HEK293T (cell line): ENCODE results near the gene CPT1A.
"Not testable (repeated sequence)": the region's sequence is repeated elsewhere in the genome, so short reads cannot be mapped to it uniquely, and the experiment has no call there.

Experiments used
- CTCF ChIA-PET: fragments of 350-600 bp; formaldehyde crosslinking; extraction: SDS; loops from one replicate; lab custom pipeline; 2021; ENCODE audit warnings: antibody characterized with exemption, inconsistent platforms; lab: Yijun Ruan, JAX
- POLR2A ChIA-PET: fragments of 350-600 bp; formaldehyde crosslinking; extraction: SDS; loops from one replicate; lab custom pipeline; 2020; ENCODE audit warnings: antibody characterized with exemption, inconsistent platforms; lab: Yijun Ruan, JAX
- DNase-seq: peaks from one replicate; pipeline ENCODE4 v3.0.0; 2012; ENCODE audit warnings: mixed read lengths; ENCODE audit errors: extremely low spot score
- ARNT ChIP-seq: fragments of 450-650 bp; IDR thresholded peaks from 2 replicates; pipeline ENCODE4 v1.6.1; 2017; ENCODE audit warnings: mild to moderate bottlenecking
- BHLHE40 ChIP-seq: fragments of 450-650 bp; IDR thresholded peaks from 2 replicates; pipeline ENCODE4 v1.6.1; 2016; ENCODE audit warnings: mild to moderate bottlenecking, moderate library complexity, borderline replicate concordance
- CTBP1 ChIP-seq: fragments of 450-650 bp; IDR thresholded peaks from 2 replicates; pipeline ENCODE4 v1.6.1; 2016; ENCODE audit warnings: borderline replicate concordance
- ELF4 ChIP-seq: fragments of 450-650 bp; IDR thresholded peaks from 2 replicates; pipeline ENCODE4 v1.6.1; 2017; ENCODE audit warnings: antibody characterized with exemption
- FOXA1 ChIP-seq: fragments of 450-650 bp; IDR thresholded peaks from 2 replicates; pipeline ENCODE4 v1.6.1; 2016; ENCODE audit warnings: mild to moderate bottlenecking
- FOXK2 ChIP-seq: fragments of 450-650 bp; IDR thresholded peaks from 2 replicates; pipeline ENCODE4 v1.6.1; 2016; ENCODE audit warnings: mild to moderate bottlenecking
- FOXM1 ChIP-seq: fragments of 450-650 bp; IDR thresholded peaks from 2 replicates; pipeline ENCODE4 v1.6.1; 2017; ENCODE audit warnings: mild to moderate bottlenecking, borderline replicate concordance
- HDGF ChIP-seq: fragments of 450-650 bp; IDR thresholded peaks from 2 replicates; pipeline ENCODE4 v1.6.1; 2017; ENCODE audit warnings: antibody characterized with exemption, borderline replicate concordance
- L3MBTL2 ChIP-seq: fragments of 450-650 bp; conservative IDR thresholded peaks from 2 replicates; pipeline ENCODE4 v1.6.1; 2016; ENCODE audit warnings: mild to moderate bottlenecking
- LEF1 ChIP-seq: fragments of 450-650 bp; IDR thresholded peaks from 2 replicates; pipeline ENCODE4 v1.6.1; 2017; ENCODE audit warnings: mild to moderate bottlenecking, borderline replicate concordance
- NFRKB ChIP-seq: fragments of 450-650 bp; IDR thresholded peaks from 2 replicates; pipeline ENCODE4 v1.6.1; 2016; ENCODE audit warnings: mild to moderate bottlenecking, moderate library complexity
- SP1 ChIP-seq: fragments of 450-650 bp; IDR thresholded peaks from 2 replicates; pipeline ENCODE4 v1.6.1; 2017
- SUZ12 ChIP-seq: fragments of 450-650 bp; IDR thresholded peaks from 2 replicates; pipeline ENCODE4 v1.6.1; 2016; ENCODE audit warnings: mild to moderate bottlenecking
- TARDBP ChIP-seq: fragments of 450-650 bp; IDR thresholded peaks from 2 replicates; pipeline ENCODE4 v1.6.1; 2016
- ZNF384 ChIP-seq: fragments of 450-650 bp; IDR thresholded peaks from 2 replicates; pipeline ENCODE4 v1.6.1; 2016
- TF ChIP-seq, protein P1 (sequence below): fragments of 450-650 bp; IDR thresholded peaks from 2 replicates; pipeline ENCODE4 v1.6.1; 2016

CPT1A gene

DNA sequence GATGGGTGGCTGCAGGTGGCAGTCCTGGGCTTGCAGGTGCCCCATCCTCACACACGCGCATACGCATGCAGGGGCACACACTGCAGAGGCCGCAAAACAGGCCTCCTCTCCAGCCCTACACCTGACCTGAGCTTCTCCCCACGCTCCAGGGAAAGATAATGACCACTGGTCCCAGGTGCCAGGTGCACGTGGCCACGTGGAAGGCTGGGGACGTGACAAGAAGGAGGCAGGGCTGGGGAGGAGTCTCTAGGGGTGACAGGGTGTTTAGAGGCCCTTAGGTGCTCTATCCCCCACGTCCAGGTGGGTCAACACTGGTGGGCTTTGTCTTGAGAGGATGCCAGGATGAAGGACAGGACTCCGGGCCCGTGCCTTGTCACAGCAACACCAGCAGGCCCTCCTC is 23.5 kb upstream of the CPT1A start:
- CTCF ChIA-PET = no interaction called here
- POLR2A ChIA-PET = no interaction called here
- DNase-seq = no peak
- TF ChIP-seq HDGF (no peak), BHLHE40 (no peak), NFRKB (no peak), L3MBTL2 (no peak), FOXK2 (no peak), TARDBP (no peak), CTBP1 (no peak), FOXA1 (no peak), SUZ12 (no peak), ZNF384 (no peak), SP1 (no peak), LEF1 (no peak), ARNT (no peak), ELF4 (no peak)
- TF ChIP-seq, protein P1, sequence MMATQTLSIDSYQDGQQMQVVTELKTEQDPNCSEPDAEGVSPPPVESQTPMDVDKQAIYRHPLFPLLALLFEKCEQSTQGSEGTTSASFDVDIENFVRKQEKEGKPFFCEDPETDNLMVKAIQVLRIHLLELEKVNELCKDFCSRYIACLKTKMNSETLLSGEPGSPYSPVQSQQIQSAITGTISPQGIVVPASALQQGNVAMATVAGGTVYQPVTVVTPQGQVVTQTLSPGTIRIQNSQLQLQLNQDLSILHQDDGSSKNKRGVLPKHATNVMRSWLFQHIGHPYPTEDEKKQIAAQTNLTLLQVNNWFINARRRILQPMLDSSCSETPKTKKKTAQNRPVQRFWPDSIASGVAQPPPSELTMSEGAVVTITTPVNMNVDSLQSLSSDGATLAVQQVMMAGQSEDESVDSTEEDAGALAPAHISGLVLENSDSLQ = no peak

DNA sequence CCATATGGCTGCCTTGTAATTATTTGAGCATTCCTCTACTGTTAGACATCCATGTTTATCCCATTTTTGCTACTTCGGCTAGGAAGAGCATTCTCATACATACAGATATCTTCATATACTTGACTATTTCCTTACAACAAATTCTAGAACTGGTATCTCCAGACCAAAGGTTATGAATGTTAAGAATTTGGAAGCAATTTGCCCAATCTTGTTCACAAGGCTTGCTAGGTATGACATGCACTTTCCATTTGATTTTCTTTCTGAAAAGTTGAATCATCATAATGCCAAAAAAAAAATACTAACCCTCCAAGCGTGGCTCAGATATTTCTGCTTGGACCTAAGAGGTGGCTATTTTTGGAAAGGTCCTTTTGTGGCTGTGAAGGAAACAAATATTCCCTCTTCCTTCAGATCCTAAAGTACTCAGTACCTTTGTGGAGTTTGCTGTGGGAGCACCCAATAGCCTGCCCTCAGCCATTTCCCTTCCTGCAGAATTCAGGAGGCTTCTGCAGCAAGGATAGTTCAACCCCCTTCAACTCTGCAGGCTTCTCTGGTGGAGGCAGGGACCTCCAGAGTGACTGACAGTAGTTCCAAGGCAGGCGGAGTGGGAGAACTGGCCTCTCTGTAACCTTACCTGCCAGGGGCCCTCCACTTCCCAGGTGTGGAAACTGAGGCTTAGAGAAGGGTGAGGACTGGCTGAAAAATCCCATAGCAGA is 22.0 kb upstream of the CPT1A start:
- ChIA-PET POLR2A (no interaction called here), CTCF (no interaction called here)
- TF ChIP-seq, protein P1 = no peak
- no peak for TF ChIP-seq FOXA1
- no peak for TF ChIP-seq CTBP1
- TF ChIP-seq ARNT = no peak
- TF ChIP-seq HDGF = no peak
- no peak for TF ChIP-seq SUZ12
- TF ChIP-seq L3MBTL2 = no peak
- TF ChIP-seq ELF4 = no peak
- no peak for TF ChIP-seq LEF1
- TF ChIP-seq TARDBP = no peak
- no peak for TF ChIP-seq FOXM1
- TF ChIP-seq BHLHE40 = no peak
- TF ChIP-seq NFRKB = no peak
- TF ChIP-seq FOXK2 = no peak
- TF ChIP-seq SP1 = no peak
- no peak for TF ChIP-seq ZNF384
- no peak for DNase-seq

DNA sequence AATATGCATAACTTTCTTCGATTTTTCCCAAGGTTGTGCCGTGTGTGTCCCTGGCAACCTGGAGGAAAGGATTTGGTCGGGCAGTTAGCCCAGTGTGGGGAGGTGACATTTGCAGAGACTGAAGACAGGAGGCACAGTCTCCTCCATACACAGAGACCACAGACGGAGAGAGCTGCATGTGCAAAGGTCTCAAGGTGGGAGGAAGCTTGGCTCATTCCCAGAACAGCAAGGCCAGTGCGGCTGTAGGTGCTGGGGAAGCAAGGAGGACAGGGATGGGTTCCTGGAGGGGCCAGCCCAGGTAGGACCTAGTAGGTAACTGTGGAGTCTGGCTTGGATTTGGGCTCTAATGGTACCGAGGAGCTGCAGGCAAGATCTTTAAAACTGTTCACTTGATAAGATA is 20.7 kb upstream of the CPT1A start:
- no peak for TF ChIP-seq FOXA1
- no peak for TF ChIP-seq SP1
- no peak for TF ChIP-seq BHLHE40
- TF ChIP-seq CTBP1 = no peak
- no peak for TF ChIP-seq L3MBTL2
- TF ChIP-seq SUZ12 = no peak
- TF ChIP-seq FOXK2 = no peak
- no peak for TF ChIP-seq ELF4
- TF ChIP-seq HDGF = no peak
- TF ChIP-seq LEF1 = no peak
- TF ChIP-seq ARNT = no peak
- TF ChIP-seq ZNF384 = no peak
- no peak for TF ChIP-seq FOXM1
- TF ChIP-seq NFRKB = no peak
- TF ChIP-seq, protein P1 = no peak
- no peak for TF ChIP-seq TARDBP
- CTCF ChIA-PET = no interaction called here
- POLR2A ChIA-PET = no interaction called here
- no peak for DNase-seq

DNA sequence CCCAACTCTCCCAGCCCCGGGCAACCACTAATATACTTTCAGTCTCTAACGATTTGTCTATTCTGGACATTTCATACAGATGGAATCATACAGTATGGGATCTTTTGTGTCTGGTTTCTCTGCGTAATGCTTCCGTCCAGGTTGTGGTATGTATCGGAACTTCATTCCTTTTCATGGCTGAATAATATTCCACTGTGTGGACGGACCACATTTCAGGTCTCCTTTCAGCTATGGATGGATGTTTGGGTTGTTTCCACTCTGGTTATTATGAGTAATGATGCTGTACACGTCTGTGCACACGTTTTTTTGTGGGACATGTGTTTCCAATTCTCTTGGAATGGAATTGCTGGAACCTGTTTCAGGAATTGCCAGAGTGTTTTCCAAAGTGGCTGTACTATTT is 17.4 kb upstream of the CPT1A start:
- TF ChIP-seq ELF4 (no peak), HDGF (no peak), FOXM1 (no peak)
- ChIA-PET POLR2A (no interaction called here), CTCF (interaction anchor here (0.7 kb wide), 1 partner anchor 230 kb away, joined by 4 read pairs; no protein-coding TSS in a partner anchor)
- no peak for DNase-seq

DNA sequence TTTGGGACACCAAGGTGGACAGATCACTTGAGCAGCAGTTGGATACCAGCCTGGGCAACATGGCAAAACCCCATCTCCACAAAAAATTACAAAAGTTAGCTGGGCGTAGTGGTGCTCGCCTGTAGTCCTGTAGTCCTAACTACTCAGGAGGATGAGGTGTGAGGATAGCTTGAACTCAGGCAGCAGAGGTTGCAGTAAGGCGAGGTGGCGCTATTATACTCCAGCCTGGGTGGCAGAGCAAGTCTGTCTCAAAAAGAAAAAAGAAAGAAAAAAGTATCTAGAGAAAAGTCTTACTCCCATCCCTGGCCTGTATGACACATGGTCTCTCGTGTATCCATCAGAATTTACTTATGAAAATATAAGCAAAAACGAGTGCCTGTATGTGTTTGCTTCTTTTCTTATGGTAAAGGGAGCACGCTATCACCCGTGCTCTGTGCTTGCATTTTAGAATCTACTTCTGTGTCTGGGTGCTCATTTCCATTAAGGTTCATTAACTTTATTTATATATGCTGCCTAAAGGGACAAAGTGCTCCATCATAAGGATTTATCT is 15.4 kb upstream of the CPT1A start:
- TF ChIP-seq CTBP1 (no peak), L3MBTL2 (no peak), LEF1 (no peak), ELF4 (no peak), SUZ12 (no peak), FOXA1 (no peak)
- TF ChIP-seq, protein P1 = no peak
- ChIA-PET CTCF (no interaction called here), POLR2A (no interaction called here)
- no peak for DNase-seq

DNA sequence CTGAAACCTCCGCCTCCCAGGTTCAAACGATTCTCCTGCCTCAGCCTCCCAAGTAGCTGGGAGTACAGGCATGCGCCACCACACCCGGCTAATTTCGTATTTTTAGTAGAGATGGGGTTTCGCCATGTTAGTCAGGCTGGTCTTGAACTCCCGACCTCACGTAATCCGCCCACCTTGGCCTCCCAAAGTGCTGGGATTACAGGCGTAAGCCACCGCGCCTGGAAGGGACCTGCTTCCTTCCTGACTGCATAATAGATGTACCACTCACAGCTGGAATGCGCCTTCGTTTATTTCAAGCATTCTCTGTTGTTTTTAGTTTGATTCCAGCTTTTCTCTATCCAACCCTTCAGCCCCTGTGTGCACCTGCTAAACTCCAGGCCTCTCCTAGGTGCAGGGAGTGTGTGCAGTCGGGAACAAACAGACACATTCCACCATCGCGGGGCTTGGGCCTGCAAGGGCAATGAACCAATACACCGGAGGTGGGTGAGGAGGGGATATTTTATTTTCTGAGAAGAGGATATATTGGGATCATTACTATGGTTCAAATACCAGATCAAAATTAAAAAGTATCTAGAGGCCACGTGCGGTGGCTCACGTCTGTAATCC is 14.8 kb upstream of the CPT1A start:
- POLR2A ChIA-PET, DNase-seq, CTCF ChIA-PET: not testable (repeated sequence)
